ENCODE results near the gene PCSK5.
"Not testable (repeated sequence)": the region's sequence is repeated elsewhere in the genome, so short reads cannot be mapped to it uniquely, and the experiment has no call there.

PCSK5 gene

DNA sequence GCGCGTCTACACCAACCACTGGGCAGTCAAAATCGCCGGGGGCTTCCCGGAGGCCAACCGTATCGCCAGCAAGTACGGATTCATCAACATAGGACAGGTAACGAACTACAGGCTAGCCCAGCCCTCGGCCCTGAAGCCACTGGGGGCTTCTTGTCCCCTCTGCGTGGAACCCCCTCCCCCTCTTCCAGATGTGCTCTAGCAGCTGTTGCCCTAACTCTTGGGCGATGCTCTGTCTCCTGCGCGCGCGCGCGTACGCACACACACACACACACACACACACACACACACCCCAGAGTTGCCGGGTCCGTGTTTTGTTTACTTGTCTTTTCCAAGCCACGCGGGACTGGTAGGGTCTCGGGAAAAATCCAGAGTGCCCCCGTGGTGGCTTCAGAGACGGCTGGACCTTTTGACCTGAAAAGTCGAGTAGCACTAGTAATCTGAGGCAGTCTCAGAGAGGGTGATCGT is 836 bp downstream of the PCSK5 start:
- DNase-seq = no peak

GRCh38 chr9:75891771-75892215 is 1.3 kb downstream of the PCSK5 start:
- no peak for DNase-seq

DNA sequence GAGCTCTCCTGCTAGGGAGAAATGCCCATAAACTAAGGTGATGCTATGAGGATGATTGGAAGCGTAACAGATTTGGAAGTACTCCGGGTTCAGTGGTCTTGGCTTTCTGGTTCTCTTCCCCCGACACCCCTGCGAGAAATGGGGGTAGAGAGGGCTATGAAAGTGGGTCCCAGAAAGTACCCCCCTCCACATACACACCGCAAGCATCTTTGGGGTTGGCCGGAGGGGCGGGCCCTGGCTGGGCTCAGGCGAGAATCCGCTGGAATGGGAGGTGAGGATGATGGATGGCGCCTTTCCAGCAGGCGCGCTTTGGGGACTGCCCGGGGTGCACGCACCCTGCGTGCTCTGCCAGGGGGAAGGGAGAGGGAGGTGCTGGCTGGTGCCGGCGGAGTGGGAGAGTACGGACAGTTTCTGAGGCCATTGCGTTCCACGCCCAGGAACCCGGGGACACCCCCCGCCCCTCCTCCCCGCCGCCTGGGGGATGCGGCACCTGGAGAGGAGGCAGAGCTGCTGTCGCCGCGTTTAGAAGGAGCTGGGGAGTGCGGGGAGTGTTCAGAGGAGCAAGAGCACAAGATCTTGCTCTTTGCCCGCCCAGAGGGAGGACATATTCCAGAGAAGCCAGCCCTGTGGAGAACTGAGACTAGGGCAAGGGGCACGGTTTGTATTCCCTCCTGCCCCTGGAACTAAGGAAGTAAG is 1.9 kb downstream of the PCSK5 start:
- no peak for DNase-seq

GRCh38 chr9:75893106-75893505 is 2.6 kb downstream of the PCSK5 start:
- DNase-seq = no peak

DNA sequence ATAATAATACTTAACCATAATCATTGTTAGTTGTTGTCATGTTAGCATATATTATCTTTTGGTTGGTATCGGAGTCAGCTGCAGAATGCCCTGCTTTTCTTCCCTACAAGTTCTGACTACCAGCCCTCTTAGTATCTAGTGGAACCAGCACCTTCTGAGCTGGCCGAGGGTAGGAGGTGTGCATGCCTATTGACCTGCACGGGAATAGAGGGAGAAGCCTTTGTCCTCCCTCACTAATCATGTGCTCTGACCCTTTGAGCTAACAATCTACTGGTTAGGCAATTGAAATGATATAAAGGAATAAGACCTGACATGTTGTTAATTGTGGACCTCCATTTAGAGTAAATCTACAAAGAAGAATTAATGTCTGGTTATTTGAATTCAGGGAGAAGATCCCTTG is 4.1 kb downstream of the PCSK5 start:
- no peak for DNase-seq

DNA sequence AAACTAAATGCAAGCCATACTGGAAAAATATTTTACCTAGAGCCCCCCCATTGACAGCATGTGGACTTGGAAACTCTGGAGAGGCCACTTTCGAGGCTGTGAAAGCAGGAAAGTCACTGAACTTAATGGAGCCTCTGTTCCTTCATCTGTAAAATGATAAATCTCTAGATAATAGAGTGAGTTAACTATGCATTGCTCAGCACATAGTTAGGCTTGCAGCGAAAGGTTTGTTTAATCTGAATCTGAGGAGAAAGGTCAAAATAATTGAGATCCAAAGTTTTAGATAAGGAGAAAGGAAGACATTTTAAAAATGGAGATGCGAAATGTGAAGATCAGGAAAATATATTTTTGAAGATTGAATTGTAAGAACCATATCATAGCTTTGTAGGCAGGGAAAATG is 4.6 kb downstream of the PCSK5 start:
- no peak for DNase-seq

- DNase-seq = no peak
These were observed 5.7 kb downstream of the PCSK5 start for GRCh38 chr9:75896193-75896592.

GRCh38 chr9:75900893-75901524 is 10.5 kb downstream of the PCSK5 start:
- not testable (repeated sequence) for DNase-seq

DNA sequence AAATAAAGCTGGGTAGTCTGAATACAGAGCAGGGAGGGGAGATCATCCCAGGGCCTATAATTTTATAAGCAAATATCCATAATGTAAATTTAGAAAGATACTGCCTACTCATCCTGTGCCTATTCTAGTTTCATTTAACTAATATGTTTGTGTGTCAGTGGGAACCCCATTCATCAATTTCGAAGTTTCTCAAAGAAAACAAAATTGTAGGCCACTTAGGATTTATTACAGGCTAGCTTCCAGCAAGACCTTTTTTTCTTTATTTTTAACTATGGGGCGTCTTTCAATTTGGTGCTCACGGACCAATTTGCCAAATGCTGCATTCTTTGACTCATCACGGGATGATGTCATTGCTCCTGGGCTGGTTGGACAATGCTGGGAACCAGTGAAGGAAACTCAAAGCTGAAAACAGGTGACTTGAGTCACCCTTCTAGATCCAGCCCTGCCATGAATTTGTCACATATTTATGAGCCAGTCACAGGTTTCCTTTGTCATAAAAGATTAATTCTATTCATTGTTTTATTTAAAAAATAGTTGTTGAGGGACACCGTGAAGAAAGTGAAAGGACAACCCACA is 13.4 kb downstream of the PCSK5 start:
- DNase-seq = no peak

- DNase-seq = no peak
These were observed 13.9 kb downstream of the PCSK5 start for GRCh38 chr9:75904364-75904763.

DNA sequence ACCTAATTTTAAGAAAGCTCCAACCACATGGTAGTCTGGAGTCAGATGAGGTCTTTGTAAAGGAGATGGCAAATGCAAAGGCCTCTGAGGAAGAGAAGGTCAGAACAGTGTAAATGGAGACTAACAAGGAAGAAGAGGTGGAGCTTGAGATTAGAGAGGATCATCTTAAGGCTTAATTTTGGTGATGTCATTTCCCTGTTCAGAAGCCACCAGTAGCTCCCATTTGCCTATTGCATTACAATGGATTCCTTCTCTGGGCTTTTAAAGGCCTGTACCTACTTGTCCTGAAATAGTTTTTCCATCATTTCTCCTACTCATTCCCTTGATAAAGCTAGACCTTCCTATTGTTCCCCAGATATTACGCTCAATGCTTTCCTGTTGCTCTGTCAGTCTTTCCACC is 16.1 kb downstream of the PCSK5 start:
- DNase-seq = no peak

DNA sequence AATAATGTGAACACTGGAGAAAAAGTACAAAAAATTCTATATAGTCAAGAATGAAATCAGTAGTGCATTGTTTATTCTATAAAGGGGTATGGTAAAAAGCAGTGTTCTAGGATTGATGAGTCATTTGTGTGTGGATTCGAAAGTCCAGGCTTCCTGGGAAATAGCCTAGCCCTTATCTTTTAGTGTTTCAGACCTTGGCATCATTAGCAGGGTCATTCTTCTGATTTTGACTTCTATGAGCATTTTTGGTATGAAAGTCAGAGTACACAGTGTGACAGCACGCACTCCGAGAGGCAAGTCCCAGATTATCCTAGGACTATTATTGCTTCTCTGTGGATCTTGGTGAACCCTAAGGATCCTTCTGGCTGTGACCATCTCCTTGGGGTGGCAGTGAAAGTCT is 16.9 kb downstream of the PCSK5 start:
- DNase-seq = no peak

- DNase-seq = no peak
These were observed 17.4 kb downstream of the PCSK5 start for GRCh38 chr9:75907923-75908322.

DNA sequence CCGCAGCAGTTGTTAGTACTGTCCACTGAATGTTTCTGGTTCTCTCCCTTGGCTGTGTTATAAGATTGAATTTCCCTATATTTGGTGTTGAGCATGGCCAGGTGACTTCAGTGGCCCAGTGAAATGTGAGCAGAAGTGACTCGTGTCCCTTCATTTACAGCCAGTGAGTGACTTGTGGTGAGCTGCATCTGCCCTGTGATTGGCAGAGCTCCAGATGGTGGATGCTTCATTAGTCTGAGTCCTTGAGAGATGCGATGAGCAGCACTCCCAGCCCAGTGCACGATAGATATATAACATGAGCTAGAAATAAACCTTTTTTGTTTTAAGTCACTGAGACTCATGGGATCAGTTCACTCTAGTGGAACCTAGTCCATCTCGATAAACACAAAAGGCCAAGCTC is 19.3 kb downstream of the PCSK5 start:
- DNase-seq = peak; percentile 65

GRCh38 chr9:75910731-75911130 is 20.3 kb downstream of the PCSK5 start:
- DNase-seq = no peak

DNA sequence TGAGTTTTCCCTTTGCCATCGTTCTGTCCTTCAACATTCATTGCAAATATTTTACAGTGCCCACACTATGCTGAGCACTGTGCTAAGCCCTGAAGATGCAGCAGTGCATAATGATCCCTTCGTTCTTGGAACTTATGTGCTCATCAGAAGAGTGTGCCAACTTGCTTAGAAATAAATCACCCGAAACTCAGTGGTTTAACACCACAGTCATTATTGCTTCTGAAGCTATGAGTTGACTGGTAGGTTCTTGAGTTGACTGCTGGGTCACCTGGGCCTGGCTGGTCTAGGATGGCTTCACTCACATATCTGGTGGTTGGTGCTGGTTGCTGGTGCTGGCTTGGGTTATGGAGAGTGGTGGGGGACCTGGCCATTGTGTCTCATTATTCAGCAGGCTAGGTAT is 20.9 kb downstream of the PCSK5 start:
- DNase-seq = no peak

- no peak for DNase-seq
These were observed 22.5 kb downstream of the PCSK5 start for GRCh38 chr9:75912951-75913350.

DNA sequence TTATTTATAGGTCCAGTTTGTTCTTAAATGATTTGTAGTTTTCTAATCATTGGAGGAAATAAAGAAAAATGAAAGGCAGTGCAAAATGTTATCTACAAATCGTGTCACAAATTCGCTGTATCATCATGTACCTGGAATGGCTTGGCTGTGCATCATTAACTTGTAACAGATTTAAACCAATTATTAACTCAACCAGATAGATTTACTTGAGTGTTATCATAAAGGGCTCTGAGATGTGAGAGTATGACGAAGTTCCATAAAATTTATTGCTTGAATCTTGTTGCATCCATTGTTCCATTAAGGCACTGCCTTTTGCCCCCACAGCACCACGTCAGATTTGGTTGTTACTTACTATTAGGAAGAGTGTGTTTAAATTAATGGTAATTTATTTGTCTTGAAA is 23.5 kb downstream of the PCSK5 start:
- no peak for DNase-seq

- DNase-seq = no peak
These were observed 24.5 kb downstream of the PCSK5 start for GRCh38 chr9:75914883-75915452.

DNA sequence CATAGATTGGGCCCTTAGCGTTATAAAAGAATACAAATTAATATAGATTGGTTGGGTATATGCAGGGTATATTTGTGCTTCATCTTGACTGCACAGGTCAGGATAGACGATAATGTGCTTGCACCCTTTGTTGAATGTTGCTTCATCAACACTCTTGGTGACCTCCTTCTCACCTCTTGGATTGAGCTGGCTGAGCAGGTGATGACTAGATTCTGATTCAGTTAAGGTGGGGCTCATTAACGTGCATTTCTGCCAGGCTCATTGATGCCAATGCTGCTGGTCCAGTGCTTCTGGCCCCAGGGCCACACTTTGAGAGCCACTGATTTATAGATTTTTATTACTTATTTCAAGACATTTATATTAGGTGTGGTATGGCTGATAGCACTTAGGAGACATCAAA is 27.7 kb downstream of the PCSK5 start:
- DNase-seq = no peak

DNA sequence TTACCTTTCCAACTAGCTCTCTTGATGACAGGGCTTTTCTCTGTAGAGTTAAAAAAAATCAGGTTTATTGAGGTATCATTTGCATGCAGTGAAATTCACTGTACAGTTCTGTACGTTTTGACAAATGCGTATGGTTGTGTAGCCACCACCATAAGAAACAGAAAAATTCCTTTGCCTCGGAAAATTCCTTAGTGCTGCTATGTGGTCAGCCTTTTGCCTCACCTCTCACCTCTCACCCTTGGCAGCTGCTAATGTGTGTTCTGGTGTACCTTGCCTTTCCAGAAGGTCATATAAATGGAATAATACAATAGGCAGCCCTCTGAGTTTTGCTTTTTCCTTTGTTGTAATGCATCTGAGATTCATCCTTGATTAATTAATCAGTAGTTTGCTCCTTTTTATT is 28.4 kb downstream of the PCSK5 start:
- no peak for DNase-seq

- DNase-seq = no peak
These were observed 31.1 kb downstream of the PCSK5 start for GRCh38 chr9:75921391-75922127.

DNA sequence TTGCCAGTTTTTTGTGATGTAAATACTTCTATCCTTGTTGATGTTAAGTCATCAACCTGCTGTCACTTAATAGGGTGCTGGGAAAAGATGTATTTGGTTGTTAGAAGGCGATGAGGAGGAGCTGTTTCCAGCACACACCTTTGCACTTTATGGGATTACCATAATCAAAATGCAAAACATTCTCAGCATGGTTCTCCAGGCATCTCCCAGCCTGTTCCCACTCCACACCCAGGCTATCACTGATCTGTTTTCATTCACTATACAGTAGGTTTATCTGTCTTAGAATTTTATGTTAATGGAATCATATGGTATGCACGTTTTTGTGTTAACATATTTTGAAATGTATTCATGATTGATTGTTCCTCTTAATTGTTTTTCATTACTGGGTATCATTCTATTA is 35.9 kb downstream of the PCSK5 start:
- DNase-seq = no peak

Data from NCI-H2029 treated with DMSO at 0.1 percent for 48 hours (cell line).